Activated naive CD8-positive, alpha-beta T cell treated with anti-CD3 and anti-CD28 coated beads, Interleukin-2, amount 50 U/mL, for 16 hours (primary cell): Measurements from ENCODE around the gene NEURL2.
"Not testable (repeated sequence)": the region's sequence is repeated elsewhere in the genome, so short reads cannot be mapped to it uniquely, and the experiment has no call there.

Experiments used
- DNase-seq: peaks from one replicate; pipeline ENCODE4 v3.0.0-alpha.2; 2020; ENCODE audit warnings: low read depth, low spot score

Gene NEURL2

GRCh38 chr20:45920462-45921336, 29.7 kb upstream of the NEURL2 start:
- no peak for DNase-seq

DNA sequence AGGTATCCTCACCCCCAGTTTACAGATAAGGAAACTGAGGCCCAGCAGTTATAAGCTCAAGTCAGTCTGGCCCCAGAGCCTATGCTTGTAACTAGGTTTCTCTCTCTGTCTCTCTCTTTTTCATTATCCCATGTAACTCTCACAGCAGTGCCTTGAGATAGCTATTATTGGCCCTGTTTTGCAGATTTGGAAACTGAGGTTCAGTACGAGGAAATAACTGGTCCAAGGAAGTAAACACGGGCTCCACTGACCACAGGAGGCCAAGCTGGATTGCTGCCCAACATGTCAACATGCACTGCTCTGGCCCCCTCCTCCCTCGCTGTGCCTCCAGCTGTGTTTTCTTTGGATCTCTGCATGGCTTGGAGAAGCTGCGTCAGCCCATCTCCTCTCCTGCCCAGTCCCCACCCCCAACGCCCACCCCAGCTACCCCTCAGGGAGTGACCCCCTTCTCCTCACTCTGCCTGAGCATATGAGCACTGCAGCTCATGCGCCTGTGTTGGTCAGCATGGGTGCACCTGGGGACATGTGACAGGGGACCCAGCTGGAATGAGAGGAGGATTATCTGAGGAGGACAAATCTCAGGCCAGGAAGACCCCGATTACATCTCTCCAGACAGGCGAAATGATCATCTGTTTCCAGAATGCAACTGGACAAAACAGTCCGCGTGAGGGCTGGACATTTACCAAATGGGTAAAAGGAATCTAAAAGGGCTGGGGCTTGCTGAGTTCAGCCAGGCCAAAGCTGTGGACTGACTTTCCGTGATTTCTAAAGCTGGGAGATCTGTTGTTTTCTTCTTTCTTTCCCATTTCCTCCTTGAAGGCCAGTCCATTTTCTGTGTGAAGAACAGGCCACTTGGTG, 28.8 kb upstream of the NEURL2 start:
- DNase-seq, result no peak

DNA sequence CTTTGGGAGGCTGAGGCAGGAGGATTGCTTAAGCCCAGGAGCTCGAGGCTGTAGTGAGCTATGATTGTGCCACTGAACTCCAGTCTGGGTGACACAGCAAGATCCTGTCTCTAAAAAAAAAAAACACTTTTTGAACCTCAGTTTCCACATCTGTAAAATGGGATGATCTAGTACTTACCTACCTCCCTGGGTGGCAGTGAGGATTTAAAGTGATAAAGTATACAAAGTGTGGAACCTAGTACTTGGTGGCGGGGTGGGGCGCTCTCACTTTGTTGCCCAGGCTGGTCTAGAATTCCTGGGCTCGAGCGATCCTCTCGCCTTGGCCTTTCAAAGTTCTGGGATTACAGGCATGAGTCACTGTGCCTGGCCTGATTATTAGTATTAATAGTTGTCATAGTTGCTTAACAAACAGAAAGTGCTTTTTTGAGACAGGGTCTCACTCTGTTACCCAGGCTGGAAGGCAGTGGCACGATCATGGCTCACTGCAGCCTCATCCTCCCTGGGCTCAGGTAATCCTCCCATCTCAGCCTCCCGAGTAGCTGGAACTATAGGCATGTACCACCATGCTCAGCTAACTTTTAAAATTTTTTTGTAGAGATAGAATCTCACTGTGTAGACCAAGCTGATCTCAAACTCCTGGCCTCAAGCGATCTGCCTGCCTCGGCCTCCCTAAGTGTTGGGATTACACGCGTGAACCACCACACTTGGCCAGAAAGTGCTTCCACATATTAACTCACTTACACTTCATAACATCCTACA, 27.9 kb upstream of the NEURL2 start:
- DNase-seq, result no peak

DNA sequence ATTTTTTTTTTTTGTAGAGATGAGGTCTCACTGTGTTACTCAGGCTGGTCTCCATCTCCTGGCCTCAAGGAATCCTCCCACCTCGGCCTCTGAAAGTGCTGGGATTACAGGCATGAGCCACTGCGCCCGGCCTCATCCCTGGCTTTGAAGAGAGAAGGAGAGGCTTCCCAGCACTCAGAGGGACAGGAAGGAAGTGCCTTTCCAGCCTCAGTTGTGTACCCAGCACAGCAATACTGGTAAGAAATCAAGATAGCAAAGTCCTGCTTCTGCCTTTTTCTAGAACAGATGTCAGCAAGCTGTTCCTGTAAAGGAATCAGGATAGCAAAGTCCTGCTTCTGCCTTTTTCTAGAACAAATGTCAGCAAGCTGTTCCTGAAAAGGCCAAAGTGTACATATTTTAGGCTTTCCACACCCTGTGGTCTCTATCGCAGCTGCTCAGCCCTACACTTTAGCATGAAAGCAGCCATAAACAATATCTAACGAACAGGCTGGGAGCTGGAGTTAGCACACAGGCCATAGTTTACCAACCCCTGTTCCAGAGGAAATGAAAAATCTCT, 27.3 kb upstream of the NEURL2 start:
- no peak for DNase-seq

GRCh38 chr20:45917790-45918141, 26.8 kb upstream of the NEURL2 start:
- no peak for DNase-seq

DNA sequence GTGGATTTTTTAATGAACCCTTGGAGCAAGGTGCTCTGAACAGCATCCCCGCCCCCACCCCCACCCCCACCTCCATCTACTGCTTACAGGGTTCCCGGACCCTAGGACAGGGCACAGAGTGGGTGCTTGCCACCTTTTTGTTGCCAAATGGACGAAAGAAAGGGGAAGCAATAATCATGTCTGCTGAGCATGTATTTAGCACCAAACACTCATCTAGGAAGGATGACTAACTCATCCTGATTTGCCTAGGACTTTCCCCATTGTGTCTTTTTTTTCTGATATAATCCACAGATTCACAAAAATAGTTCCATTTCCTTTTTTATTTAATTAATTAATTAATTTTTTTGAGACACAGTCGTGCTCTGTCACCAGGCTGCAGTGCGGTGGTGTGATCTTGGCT, 22.1 kb upstream of the NEURL2 start:
- no peak for DNase-seq

GRCh38 chr20:45912344-45912682, 21.3 kb upstream of the NEURL2 start:
- DNase-seq, result no peak

GRCh38 chr20:45911486-45912343, 20.7 kb upstream of the NEURL2 start, which contains the start of gene PLTP:
PLTP (minus strand) TSS chr20:45912155; CDS start chr20:45911452, 703 bp downstream.
- DNase-seq, result no peak

DNA sequence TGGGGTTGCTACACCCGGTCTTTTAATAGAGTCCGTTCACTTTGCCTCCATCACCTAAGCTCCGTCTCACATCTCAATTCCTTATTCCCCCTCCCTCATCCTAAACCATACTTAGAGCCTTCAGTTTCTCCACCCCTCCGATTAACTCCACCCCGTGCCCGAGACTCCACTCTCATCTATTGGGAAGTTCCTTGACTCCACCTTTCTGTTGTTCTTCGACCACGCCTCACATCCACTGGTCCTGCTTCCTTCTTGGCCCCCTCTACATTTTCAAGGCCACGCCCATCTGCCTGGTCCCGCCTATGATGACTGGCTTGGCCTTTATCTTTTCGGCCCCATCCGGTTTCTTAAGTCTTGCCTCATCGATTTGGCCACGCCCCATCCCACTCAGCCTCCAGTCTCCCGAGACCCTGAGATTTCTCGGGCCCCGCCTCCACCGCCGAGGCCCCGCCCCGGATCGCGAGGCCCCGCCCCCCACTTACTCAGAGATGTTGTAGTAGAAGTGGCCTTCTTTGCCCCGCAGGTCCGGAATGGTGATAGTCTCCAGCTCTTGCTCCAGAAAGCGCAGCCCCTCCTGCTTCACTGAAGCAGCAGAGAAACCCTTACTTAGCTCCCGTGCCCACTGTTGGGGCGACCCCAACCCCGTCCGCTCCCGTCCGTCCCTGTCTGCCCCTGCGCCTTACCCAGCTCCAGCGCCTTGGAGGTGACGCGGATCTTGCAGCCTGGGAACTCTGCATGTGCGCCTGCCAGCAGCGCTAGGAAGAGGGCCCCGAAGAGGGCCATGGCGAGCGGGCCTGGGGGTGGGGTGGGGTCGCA, 19.9 kb upstream of the NEURL2 start:
- DNase-seq, result peak; percentile 95

DNA sequence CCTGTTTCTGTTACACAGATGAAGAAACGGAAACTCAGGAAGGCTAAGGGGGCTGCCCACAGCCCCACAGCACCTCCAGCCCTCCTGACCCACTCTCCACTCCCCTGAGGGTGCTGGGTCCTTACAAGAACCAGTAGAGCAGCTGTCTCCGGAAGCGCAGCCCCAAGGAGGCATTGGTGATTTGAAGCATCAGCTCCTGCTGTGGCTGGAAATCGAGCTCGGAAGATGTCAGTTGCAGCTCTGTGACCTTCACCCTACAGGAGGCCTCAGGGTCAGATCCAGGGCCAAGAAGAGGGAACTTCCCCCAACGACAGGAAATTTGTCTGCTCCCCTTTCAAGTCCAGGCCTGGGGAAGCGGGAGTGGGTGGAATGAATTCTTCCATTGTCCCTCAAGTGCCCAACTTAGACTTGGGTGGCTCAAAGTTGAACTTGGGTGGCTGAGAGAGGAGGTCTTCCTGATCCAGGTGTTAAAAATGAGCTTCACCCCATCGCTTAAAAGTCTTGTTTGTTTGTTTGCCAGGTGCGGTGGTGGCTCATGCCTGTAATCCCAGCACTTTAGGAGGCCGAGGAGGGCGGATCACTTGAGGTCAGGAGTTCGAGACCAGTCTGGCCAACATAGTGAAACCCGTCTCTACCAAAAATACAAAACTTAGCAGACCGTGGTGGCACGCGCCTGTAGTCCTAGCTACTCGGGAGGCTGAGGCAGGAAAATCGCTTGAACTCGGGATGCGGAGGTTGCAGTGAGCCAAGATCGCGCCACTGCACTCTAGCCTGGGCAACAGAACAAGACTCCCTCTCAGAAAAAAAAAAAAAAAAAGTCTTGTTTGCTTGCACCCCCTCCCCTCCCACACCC, 19.0 kb upstream of the NEURL2 start:
- DNase-seq, result no peak

- DNase-seq, result no peak
Observed at GRCh38 chr20:45909336-45909808, 18.4 kb upstream of the NEURL2 start.

DNA sequence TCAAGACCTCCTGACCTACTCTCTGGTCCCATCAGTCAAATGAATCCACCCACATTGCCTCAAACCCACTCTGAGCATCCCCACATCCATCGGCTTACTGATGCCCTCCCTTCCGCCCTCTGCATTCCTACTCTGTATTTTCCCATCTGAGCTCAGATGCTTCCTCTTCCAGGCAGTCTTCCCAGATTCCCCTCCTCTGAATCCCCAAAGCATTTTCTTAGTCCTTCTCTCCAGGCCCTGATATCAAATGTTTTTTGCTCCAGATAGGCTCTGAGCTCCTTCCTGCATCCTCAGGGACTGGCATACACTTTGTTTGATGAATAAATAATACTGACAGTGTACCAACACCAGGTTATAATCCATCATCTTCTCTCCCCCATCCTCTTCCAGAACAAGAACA, 17.1 kb upstream of the NEURL2 start:
- DNase-seq, result no peak

DNA sequence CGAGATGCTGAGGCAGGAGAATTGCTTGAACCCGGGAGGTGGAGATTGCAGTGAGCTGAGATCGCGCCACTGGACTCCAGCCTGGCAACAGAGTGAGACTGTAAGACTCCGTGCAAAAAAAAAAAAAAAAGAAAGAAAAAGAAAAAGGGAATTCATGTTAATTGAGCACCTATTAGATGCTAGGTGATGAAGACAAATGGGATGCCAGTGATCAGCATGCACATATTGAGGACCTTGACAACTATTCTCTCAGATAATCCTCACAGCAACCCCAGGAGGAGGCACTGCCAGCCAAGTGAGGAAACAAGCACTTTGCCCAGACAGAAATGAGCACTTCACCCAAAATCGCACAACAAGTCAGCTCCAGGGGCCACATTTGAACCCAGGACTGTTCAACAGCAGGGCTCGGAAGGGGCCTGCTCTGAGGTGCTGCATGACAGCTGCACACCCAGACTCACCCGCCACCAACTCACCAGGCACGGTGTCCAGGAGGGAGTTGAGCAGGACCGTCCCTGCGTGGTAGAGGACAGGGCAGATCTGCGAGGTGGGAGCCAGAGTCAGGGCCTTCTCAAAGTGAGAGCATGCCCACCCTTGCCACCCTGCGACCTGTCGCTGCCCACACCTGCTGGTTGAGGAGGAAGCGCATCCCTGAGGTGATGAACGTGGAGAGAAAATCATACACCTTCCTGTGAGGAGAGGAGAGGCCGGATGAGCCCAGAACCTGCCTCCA, 16.4 kb upstream of the NEURL2 start:
- DNase-seq, result no peak

DNA sequence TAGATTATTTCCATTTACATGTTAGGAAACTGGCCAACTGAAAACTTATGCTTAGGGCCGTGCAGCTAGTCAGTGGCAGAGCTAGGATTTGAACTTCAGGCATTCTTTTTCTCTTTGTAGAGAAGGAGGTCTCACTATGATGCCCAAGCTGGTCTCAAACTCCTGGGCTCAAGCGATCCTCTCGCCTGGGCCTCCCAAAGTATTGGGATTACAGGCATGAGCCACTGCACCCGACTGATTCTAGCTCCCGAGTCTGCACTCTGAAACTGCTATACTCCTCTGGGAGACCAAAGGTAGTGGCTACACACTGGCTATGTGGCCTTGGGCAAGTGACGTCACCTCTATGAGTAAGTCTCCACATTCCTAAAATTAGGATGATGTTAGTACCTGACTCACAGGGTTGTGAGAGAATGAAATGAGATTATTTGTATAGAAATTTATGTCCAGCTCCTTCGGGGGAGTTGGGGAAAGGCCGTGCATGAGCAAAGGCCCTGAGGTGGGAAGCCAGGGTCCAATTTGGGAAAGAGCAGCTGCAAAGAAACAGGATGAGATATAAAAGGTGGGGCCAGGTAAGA, 14.6 kb upstream of the NEURL2 start:
- no peak for DNase-seq

- no peak for DNase-seq
Observed at GRCh38 chr20:45904583-45905504, 13.8 kb upstream of the NEURL2 start.

GRCh38 chr20:45902199-45902701, 11.2 kb upstream of the NEURL2 start:
- DNase-seq, result no peak

- not testable (repeated sequence) for DNase-seq
Observed at GRCh38 chr20:45901332-45901731, 10.3 kb upstream of the NEURL2 start.
